K562 (cell line): Measurements from ENCODE around the gene DENND1A. TPM values are rescaled to one million over a fixed set of nuclear protein-coding genes. Genes with fewer than 3 reads are reported as not detected.

Source experiments
- ELF1 ChIP-seq: fragments of 200-800 bp; sonication (Bioruptor generic); IDR thresholded peaks from 2 replicates; pipeline ENCODE4 v1.6.1; 2016; ENCODE audit warnings: missing genetic modification characterization, missing compliant biosample characterization
- EP300 ChIP-seq: IDR thresholded peaks from 2 replicates; pipeline ENCODE4 v1.6.1; 2012; ENCODE audit warnings: low read length, improper control_type of control experiment
- MXI1 ChIP-seq: IDR thresholded peaks from 2 replicates; pipeline ENCODE4 v1.6.1; 2011; ENCODE audit warnings: low read depth, mild to moderate bottlenecking, improper control_type of control experiment, low read length
- NCOA2 ChIP-seq, 2 experiments: fragments of 450-650 bp; IDR thresholded peaks; 2 replicates each; pipeline ENCODE4 v1.6.1; 2018; ENCODE audit warnings: mild to moderate bottlenecking in 2 of 2, moderate library complexity in 1 of 2; ENCODE audit not compliant: partially characterized antibody in 2 of 2
- RBBP5 ChIP-seq: fragments of 200-600 bp; sonication (generic); IDR thresholded peaks from 2 replicates; pipeline ENCODE4 v1.6.1; 2012; ENCODE audit warnings: borderline replicate concordance, mild to moderate bottlenecking, low read length, control low read depth, inconsistent platforms; ENCODE audit not compliant: insufficient read depth, poor library complexity, severe bottlenecking
- ZNF232 ChIP-seq: sonication (generic); formaldehyde crosslinking; IDR thresholded peaks from 2 replicates; pipeline ENCODE4 v1.8.0; 2022; ENCODE audit warnings: mild to moderate bottlenecking, missing genetic modification reagents
- polyA plus RNA-seq, 8 experiments: library from polyadenylated mRNA; depleted of rRNA in 4 of 8; stranded (reverse) in 5 of 8; unstranded in 3 of 8; fragments of >200 nt; fragmentation: Nextera tagmentation in 2 of 8; fragmentation: Illumina TruSeq in 1 of 8; extraction: Ambion mirVana in 2 of 8; extraction: Trizol in 1 of 8; gene quantifications; 2 replicates each; pipeline versions ENCODE4 v1.2.1 to v1.2.3, GENCODE V29; 2011 to 2014; ENCODE audit warnings: inconsistent platforms in 1 of 8, missing spikeins in 1 of 8
- total RNA-seq, 7 experiments: library from RNA; depleted of rRNA in 6 of 7; stranded (reverse); fragments of >200 nt in 6 of 7; fragmentation: Illumina TruSeq in 2 of 7; extraction: Trizol in 2 of 7; gene quantifications; 2 replicates each; pipeline versions ENCODE4 v1.2.1 to v1.2.3, GENCODE V29; 2011 to 2021; ENCODE audit warnings: low replicate concordance in 1 of 7
- TF ChIP-seq, protein P1 (sequence below), 2 experiments: IDR thresholded peaks in 1 of 2; conservative IDR thresholded peaks in 1 of 2; 2 replicates each; pipeline ENCODE4 v1.6.1; 2016; ENCODE audit warnings: low read depth in 2 of 2, mild to moderate bottlenecking in 1 of 2, missing compliant biosample characterization in 1 of 2, missing genetic modification characterization in 1 of 2, moderate library complexity in 1 of 2
- TF ChIP-seq, protein P2 (sequence below): sonication (generic); formaldehyde crosslinking; IDR thresholded peaks from 2 replicates; pipeline ENCODE4 v1.8.1; 2023; ENCODE audit warnings: mild to moderate bottlenecking, missing genetic modification reagents
- TF ChIP-seq, protein P3 (sequence below), 2 experiments: fragments of 450-650 bp in 1 of 2; IDR thresholded peaks; 2 replicates each; pipeline ENCODE4 v1.6.1; 2011 to 2017; ENCODE audit warnings: low read depth in 2 of 2, antibody characterized with exemption in 1 of 2, borderline replicate concordance in 1 of 2, low read length in 1 of 2, mild to moderate bottlenecking in 1 of 2, mixed read lengths in 1 of 2; ENCODE audit not compliant: control insufficient read depth in 1 of 2
- TF ChIP-seq, protein P4 (sequence below), 2 experiments: fragments of 450-650 bp; conservative IDR thresholded peaks; 2 replicates each; pipeline ENCODE4 v1.6.1; 2017; ENCODE audit warnings: mild to moderate bottlenecking in 2 of 2, moderate library complexity in 2 of 2
- TF ChIP-seq, protein P5 (sequence below): fragments of 200-400 bp; formaldehyde crosslinking; IDR thresholded peaks from 2 replicates; pipeline ENCODE4 v1.6.1; 2017; ENCODE audit warnings: mild to moderate bottlenecking, low read depth, low read length, moderate library complexity

Gene DENND1A
- total and polyA plus RNA-seq, 9 of the 15 experiments (the other 6 are each of a cell fraction or from before 2014, with no cell fraction given), result 7.6 to 29.5 (median 15.7) TPM

DNA sequence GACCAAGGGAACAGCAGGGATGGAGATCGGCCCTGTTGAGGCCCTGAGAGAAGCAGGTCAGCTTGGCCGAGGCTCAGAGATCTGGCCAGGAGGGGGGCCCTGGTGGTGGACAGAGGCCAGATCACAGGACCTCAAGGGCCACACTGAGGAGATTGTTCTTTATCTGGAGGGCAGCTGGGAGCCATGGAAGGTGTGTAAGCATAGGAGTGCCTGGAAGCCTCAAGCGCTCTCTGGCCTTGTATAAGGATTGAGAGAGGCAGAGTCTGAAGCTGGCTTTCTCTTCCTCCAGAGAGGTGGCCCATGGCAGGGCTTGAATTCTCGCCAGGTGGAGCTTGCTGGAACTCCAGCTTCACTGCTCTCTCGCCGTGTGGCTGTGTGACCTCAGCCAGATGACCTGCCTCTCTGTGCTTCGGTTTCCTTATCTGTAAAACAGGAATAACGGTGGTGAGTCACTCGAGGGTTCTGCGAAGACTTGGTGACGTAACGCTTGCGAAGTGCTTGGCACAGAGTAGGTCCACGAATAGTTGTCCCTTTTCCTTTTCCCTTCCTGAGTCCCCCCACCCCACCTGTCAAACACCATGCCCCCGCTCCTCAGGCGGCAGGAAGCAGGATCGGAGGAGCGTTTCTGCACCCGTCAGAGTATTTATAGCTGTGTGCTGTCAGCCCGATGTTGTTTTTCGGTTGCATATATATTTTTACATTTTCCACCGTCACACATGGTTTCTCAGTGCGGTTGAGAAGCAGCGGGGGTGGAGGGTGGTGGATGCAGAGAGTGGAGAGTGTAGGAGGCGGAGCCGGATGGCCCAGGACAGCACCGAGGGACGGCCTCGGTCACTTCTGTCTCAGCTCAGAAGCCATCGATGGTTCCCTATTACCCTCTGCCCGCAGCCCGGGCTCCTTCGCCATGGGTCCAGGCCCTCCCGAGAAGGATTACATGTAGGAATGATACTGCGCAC, 590.9 kb downstream of the DENND1A start (continued):
- TF ChIP-seq RBBP5, result peak; percentile 69
- TF ChIP-seq ELF1 (tag), result no peak
- no peak for TF ChIP-seq NCOA2 (IDR thresholded peaks at IDR 0.05; ENCODE audit: partially characterized antibody in 2 of 2)
- TF ChIP-seq, protein P1, sequence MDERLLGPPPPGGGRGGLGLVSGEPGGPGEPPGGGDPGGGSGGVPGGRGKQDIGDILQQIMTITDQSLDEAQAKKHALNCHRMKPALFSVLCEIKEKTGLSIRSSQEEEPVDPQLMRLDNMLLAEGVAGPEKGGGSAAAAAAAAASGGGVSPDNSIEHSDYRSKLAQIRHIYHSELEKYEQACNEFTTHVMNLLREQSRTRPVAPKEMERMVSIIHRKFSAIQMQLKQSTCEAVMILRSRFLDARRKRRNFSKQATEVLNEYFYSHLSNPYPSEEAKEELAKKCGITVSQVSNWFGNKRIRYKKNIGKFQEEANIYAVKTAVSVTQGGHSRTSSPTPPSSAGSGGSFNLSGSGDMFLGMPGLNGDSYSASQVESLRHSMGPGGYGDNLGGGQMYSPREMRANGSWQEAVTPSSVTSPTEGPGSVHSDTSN (CRISPR knock-in tag; IDR thresholded peaks at IDR 0.05; ENCODE audit: low read depth), result no peak
- TF ChIP-seq, protein P1 (tag; conservative IDR thresholded peaks at IDR 0.05; ENCODE audit: low read depth), result no peak
- TF ChIP-seq, protein P2, sequence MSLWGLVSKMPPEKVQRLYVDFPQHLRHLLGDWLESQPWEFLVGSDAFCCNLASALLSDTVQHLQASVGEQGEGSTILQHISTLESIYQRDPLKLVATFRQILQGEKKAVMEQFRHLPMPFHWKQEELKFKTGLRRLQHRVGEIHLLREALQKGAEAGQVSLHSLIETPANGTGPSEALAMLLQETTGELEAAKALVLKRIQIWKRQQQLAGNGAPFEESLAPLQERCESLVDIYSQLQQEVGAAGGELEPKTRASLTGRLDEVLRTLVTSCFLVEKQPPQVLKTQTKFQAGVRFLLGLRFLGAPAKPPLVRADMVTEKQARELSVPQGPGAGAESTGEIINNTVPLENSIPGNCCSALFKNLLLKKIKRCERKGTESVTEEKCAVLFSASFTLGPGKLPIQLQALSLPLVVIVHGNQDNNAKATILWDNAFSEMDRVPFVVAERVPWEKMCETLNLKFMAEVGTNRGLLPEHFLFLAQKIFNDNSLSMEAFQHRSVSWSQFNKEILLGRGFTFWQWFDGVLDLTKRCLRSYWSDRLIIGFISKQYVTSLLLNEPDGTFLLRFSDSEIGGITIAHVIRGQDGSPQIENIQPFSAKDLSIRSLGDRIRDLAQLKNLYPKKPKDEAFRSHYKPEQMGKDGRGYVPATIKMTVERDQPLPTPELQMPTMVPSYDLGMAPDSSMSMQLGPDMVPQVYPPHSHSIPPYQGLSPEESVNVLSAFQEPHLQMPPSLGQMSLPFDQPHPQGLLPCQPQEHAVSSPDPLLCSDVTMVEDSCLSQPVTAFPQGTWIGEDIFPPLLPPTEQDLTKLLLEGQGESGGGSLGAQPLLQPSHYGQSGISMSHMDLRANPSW (CRISPR knock-in tag), result no peak
- no peak for TF ChIP-seq MXI1
- TF ChIP-seq, protein P3, sequence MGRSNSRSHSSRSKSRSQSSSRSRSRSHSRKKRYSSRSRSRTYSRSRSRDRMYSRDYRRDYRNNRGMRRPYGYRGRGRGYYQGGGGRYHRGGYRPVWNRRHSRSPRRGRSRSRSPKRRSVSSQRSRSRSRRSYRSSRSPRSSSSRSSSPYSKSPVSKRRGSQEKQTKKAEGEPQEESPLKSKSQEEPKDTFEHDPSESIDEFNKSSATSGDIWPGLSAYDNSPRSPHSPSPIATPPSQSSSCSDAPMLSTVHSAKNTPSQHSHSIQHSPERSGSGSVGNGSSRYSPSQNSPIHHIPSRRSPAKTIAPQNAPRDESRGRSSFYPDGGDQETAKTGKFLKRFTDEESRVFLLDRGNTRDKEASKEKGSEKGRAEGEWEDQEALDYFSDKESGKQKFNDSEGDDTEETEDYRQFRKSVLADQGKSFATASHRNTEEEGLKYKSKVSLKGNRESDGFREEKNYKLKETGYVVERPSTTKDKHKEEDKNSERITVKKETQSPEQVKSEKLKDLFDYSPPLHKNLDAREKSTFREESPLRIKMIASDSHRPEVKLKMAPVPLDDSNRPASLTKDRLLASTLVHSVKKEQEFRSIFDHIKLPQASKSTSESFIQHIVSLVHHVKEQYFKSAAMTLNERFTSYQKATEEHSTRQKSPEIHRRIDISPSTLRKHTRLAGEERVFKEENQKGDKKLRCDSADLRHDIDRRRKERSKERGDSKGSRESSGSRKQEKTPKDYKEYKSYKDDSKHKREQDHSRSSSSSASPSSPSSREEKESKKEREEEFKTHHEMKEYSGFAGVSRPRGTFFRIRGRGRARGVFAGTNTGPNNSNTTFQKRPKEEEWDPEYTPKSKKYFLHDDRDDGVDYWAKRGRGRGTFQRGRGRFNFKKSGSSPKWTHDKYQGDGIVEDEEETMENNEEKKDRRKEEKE (IDR thresholded peaks at IDR 0.05; ENCODE audit: borderline replicate concordance in 1 of 2, control insufficient read depth in 1 of 2, low read depth in 2 of 2, low read length in 1 of 2), result no peak
- peak; percentile 63; the same call in 1 of the 2 replicates for TF ChIP-seq EP300
- TF ChIP-seq, protein P4, sequence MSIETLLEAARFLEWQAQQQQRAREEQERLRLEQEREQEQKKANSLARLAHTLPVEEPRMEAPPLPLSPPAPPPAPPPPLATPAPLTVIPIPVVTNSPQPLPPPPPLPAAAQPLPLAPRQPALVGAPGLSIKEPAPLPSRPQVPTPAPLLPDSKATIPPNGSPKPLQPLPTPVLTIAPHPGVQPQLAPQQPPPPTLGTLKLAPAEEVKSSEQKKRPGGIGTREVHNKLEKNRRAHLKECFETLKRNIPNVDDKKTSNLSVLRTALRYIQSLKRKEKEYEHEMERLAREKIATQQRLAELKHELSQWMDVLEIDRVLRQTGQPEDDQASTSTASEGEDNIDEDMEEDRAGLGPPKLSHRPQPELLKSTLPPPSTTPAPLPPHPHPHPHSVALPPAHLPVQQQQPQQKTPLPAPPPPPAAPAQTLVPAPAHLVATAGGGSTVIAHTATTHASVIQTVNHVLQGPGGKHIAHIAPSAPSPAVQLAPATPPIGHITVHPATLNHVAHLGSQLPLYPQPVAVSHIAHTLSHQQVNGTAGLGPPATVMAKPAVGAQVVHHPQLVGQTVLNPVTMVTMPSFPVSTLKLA (conservative IDR thresholded peaks at IDR 0.05), result peak; percentile 40 to 70; a peak in 3 of 4 replicates
- TF ChIP-seq, protein P5, sequence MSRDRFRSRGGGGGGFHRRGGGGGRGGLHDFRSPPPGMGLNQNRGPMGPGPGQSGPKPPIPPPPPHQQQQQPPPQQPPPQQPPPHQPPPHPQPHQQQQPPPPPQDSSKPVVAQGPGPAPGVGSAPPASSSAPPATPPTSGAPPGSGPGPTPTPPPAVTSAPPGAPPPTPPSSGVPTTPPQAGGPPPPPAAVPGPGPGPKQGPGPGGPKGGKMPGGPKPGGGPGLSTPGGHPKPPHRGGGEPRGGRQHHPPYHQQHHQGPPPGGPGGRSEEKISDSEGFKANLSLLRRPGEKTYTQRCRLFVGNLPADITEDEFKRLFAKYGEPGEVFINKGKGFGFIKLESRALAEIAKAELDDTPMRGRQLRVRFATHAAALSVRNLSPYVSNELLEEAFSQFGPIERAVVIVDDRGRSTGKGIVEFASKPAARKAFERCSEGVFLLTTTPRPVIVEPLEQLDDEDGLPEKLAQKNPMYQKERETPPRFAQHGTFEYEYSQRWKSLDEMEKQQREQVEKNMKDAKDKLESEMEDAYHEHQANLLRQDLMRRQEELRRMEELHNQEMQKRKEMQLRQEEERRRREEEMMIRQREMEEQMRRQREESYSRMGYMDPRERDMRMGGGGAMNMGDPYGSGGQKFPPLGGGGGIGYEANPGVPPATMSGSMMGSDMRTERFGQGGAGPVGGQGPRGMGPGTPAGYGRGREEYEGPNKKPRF, result no peak
- no peak for TF ChIP-seq ZNF232 (CRISPR knock-in tag)
